Neuronal stem cell (in vitro differentiated cells): ENCODE measurements around the gene VWDE.

Experiments used
- DNase-seq: peaks from one replicate; pipeline ENCODE4 v3.0.0-alpha.2; 2013; ENCODE audit warnings: low spot score
- H2AFZ ChIP-seq: one replicate; pipeline ENCODE4 v1.6.1; 2013; ENCODE audit warnings: mild to moderate bottlenecking, low read length, inconsistent platforms
- H2AK5ac ChIP-seq: 2 replicates; pipeline ENCODE4 v1.6.1; 2013; ENCODE audit warnings: low read depth, mild to moderate bottlenecking, inconsistent platforms, low read length, moderate library complexity, mixed read lengths
- H2BK120ac ChIP-seq: 2 replicates; pipeline ENCODE4 v1.6.1; 2013; ENCODE audit warnings: low read depth, mild to moderate bottlenecking, inconsistent platforms, low read length, moderate library complexity, mixed read lengths
- H2BK12ac ChIP-seq: one replicate; pipeline ENCODE4 v1.6.1; 2013; ENCODE audit warnings: low read length, inconsistent platforms
- H2BK15ac ChIP-seq: 2 replicates; pipeline ENCODE4 v1.6.1; 2013; ENCODE audit warnings: mild to moderate bottlenecking, low read length, inconsistent platforms, mixed read lengths
- H2BK5ac ChIP-seq: one replicate; pipeline ENCODE4 v1.6.1; 2013; ENCODE audit warnings: inconsistent platforms, mild to moderate bottlenecking, low read length, moderate library complexity
- H3K14ac ChIP-seq: one replicate; pipeline ENCODE4 v1.6.1; 2013; ENCODE audit warnings: low read length, inconsistent platforms
- H3K18ac ChIP-seq: 2 replicates; pipeline ENCODE4 v1.6.1; 2013; ENCODE audit warnings: low read length, inconsistent platforms
- H3K23ac ChIP-seq: 2 replicates; pipeline ENCODE4 v1.6.1; 2013; ENCODE audit warnings: low read depth, mild to moderate bottlenecking, mixed read lengths, low read length, inconsistent platforms; ENCODE audit not compliant: poor library complexity
- H3K27ac ChIP-seq: replicated peaks from 3 replicates; pipeline ENCODE4 v1.5.1; 2013; ENCODE audit warnings: low read length, inconsistent platforms
- H3K27me3 ChIP-seq, 3 experiments: 2 replicates each; pipeline ENCODE4 v1.6.1; 2013; ENCODE audit warnings: low read length in 3 of 3, mild to moderate bottlenecking in 2 of 3, inconsistent platforms in 1 of 3, low read depth in 1 of 3, mixed read lengths in 1 of 3, moderate library complexity in 1 of 3; ENCODE audit not compliant: control insufficient read depth in 3 of 3, insufficient read depth in 3 of 3
- H3K36me3 ChIP-seq, 2 donors: replicated peaks in 1 of 2; 2 replicates each; pipeline ENCODE4 v1.6.1; 2013; ENCODE audit warnings: low read length in 2 of 2; ENCODE audit not compliant: control insufficient read depth in 2 of 2, insufficient read depth in 2 of 2
- H3K4ac ChIP-seq: 2 replicates; pipeline ENCODE4 v1.6.1; 2013; ENCODE audit warnings: inconsistent platforms, mild to moderate bottlenecking, low read length, moderate library complexity
- H3K4me1 ChIP-seq, 2 donors: 1 replicate in 1 of 2; 2 replicates in 1 of 2; pipeline ENCODE4 v1.6.1; 2013; ENCODE audit warnings: low read length in 2 of 2, low read depth in 1 of 2; ENCODE audit not compliant: control insufficient read depth in 2 of 2, insufficient read depth in 1 of 2
- H3K4me2 ChIP-seq: one replicate; pipeline ENCODE4 v1.6.1; 2013; ENCODE audit warnings: mild to moderate bottlenecking, low read length, inconsistent platforms; ENCODE audit not compliant: insufficient read depth, poor library complexity, severe bottlenecking
- H3K4me3 ChIP-seq, 2 donors: 2 replicates each; pipeline ENCODE4 v1.5.1; 2013; ENCODE audit warnings: low read length in 2 of 2, mild to moderate bottlenecking in 2 of 2, inconsistent platforms in 1 of 2, moderate library complexity in 1 of 2
- H3K79me1 ChIP-seq: one replicate; pipeline ENCODE4 v1.6.1; 2013; ENCODE audit warnings: low read depth, mild to moderate bottlenecking, inconsistent platforms, low read length, moderate library complexity
- H3K9ac ChIP-seq: one replicate; pipeline ENCODE4 v1.6.1; 2013; ENCODE audit warnings: mild to moderate bottlenecking, low read depth, low read length, inconsistent platforms; ENCODE audit not compliant: poor library complexity
- H3K9me3 ChIP-seq, 2 donors: replicated peaks in 1 of 2; 2 replicates each; pipeline versions ENCODE3 to v1.6.1; 2013; ENCODE audit warnings: low read length in 2 of 2, mild to moderate bottlenecking in 2 of 2, inconsistent platforms in 1 of 2, low read depth in 1 of 2, mixed read lengths in 1 of 2, moderate library complexity in 1 of 2; ENCODE audit not compliant: control insufficient read depth in 2 of 2, insufficient read depth in 1 of 2
- H4K8ac ChIP-seq: one replicate; pipeline ENCODE4 v1.6.1; 2013; ENCODE audit warnings: low read depth, mild to moderate bottlenecking, inconsistent platforms, low read length, moderate library complexity
- H4K91ac ChIP-seq: one replicate; pipeline ENCODE4 v1.6.1; 2013; ENCODE audit warnings: low read length, low read depth, mild to moderate bottlenecking, inconsistent platforms; ENCODE audit not compliant: poor library complexity
- WGBS, 2 donors: extraction: QIAGEN DNeasy Blood & Tissue Kit; methylation state at CpG; one replicate each; pipeline ENCODE4 v1.1.7; 2013; ENCODE audit warnings: missing lambda C conversion rate in 2 of 2, mixed read lengths in 1 of 2; ENCODE audit not compliant: insufficient read length in 2 of 2, insufficient replicate concordance in 1 of 2; ENCODE audit errors: extremely low coverage in 2 of 2; 5-methylcytosine and 5-hydroxymethylcytosine counted together

The VWDE gene

DNA sequence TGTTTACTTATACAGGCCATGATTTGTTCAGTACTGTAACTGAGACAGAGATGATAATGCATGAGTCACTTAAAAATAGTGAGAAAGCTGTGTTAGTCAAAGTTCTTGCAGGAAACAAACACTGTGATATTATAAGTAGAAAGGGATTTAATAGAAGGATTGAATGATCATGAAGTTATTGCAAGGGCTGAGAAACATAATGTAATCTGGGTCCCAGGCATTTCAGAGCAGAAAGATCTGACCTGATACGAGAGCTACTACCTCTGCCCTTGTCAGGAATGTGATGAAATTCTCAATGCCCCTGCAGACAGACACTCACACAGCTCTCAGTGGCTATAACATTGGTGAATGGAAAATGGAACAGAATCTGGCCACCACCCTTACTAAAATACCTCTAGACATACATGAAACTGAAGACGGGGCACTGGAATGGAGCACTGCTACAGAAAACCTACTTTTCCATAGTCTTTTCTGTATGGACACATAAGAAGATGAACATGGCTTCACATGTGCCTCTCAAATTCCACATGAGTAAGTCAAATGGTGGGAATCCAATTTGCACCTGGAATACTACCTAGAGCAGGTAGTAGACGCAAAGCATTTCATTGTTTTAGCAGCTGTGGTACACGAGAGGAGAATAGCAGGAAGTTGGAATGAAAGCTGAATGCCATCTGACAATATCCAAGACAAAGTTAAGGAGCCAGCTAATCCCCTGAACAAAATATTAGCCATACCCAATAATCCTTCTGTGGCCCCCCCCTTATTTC, 19.1 kb upstream of the VWDE start:
- Histone ChIP-seq H3K4ac (no peak overlapping the region), H3K23ac (no peak overlapping the region), H4K91ac (no peak overlapping the region), H4K8ac (no peak overlapping the region), H3K4me3 (no peak overlapping the region), H3K27ac (no peak overlapping the region), H2BK12ac (no peak overlapping the region), H2AFZ (no peak overlapping the region), H2AK5ac (no peak overlapping the region), H2BK120ac (no peak overlapping the region), H2BK5ac (no peak overlapping the region), H3K79me1 (no peaks in the 10 kb centered on the region), H3K9me3 (no peaks in the 10 kb centered on the region), H3K27me3 (no peaks in the 10 kb centered on the region), H3K18ac (no peak overlapping the region), H3K4me1 (peaks cover 0 to 3% of the 10 kb centered on the region in 2 donors), H3K14ac (no peak overlapping the region), H2BK15ac (no peak overlapping the region), H3K4me2 (no peak overlapping the region), H3K9ac (no peak overlapping the region), H3K36me3 (no peaks in the 10 kb centered on the region)
- WGBS, 2 donors: no CpG with 5 or more reads among the region's 4 CpGs
- DNase-seq: no peak

DNA sequence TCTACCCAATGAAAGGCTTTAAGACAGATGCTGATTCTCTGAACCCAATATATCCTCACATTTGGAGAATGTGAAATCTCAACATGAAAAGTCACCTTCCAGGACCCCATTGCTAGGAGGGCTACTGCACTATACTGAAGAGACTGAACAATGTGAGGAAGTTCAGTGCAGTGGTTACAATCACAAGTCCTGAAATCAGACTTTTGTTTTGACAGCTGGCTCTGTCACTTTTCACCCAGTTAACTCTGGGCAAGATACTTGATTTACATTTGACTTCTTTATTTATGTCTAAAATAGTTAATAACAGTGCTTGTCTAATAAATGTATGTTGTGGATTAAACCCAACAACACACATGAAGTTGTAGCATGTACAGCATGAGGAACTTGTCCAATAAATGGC, 14.8 kb upstream of the VWDE start:
- H2BK5ac ChIP-seq: no peak overlapping the region
- H3K27ac ChIP-seq: no peak overlapping the region
- no peak overlapping the region for H3K14ac ChIP-seq
- no peaks in the 10 kb centered on the region for H3K36me3 ChIP-seq
- H2BK15ac ChIP-seq: no peak overlapping the region
- H4K8ac ChIP-seq: no peak overlapping the region
- no peak overlapping the region for H2BK12ac ChIP-seq
- no peak overlapping the region for H3K4me2 ChIP-seq
- H3K9me3 ChIP-seq: no peaks in the 10 kb centered on the region
- no peak overlapping the region for H3K9ac ChIP-seq
- H3K18ac ChIP-seq: no peak overlapping the region
- DNase-seq: no peak
- H2BK120ac ChIP-seq: no peak overlapping the region
- H3K79me1 ChIP-seq: no peaks in the 10 kb centered on the region
- no peak overlapping the region for H3K23ac ChIP-seq
- no peak overlapping the region for H3K4ac ChIP-seq
- H3K4me3 ChIP-seq: no peak overlapping the region
- peaks cover 0 to 3% of the 10 kb centered on the region in 2 donors for H3K4me1 ChIP-seq
- H2AK5ac ChIP-seq: no peak overlapping the region
- no peak overlapping the region for H4K91ac ChIP-seq
- no peak overlapping the region for H2AFZ ChIP-seq
- no peaks in the 10 kb centered on the region for H3K27me3 ChIP-seq

DNA sequence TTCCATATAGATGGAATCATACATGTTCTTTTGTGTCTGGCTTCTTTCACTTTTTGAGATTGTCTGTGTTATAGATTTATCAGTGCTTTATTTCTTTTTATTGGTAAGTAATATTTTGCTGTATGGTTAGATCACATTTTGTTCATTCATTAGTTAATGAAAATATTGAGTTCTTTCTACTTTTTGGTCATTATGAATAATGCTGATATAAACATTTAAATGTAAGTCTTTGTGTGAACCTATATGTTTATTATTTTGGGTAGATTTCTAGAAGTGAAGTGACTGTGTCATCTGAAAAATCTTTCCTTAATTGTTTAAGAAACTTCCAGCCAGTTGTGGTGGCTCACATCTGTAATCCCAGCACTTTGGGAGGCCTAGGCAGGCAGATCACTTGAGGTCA, 11.4 kb upstream of the VWDE start:
- no peak overlapping the region for H2BK12ac ChIP-seq
- H4K91ac ChIP-seq: no peak overlapping the region
- no peaks in the 10 kb centered on the region for H3K4me1 ChIP-seq
- no peak overlapping the region for H2AFZ ChIP-seq
- H4K8ac ChIP-seq: no peak overlapping the region
- H3K27ac ChIP-seq: no peak overlapping the region
- no peak overlapping the region for H3K4ac ChIP-seq
- no peak overlapping the region for H3K4me3 ChIP-seq
- no peaks in the 10 kb centered on the region for H3K27me3 ChIP-seq
- H3K23ac ChIP-seq: no peak overlapping the region
- no peak for DNase-seq
- H2AK5ac ChIP-seq: no peak overlapping the region
- no peak overlapping the region for H3K4me2 ChIP-seq
- no peak overlapping the region for H2BK15ac ChIP-seq
- no peak overlapping the region for H3K9ac ChIP-seq
- H2BK120ac ChIP-seq: no peak overlapping the region
- no peaks in the 10 kb centered on the region for H3K36me3 ChIP-seq
- H3K79me1 ChIP-seq: no peaks in the 10 kb centered on the region
- H3K14ac ChIP-seq: no peak overlapping the region
- no peaks in the 10 kb centered on the region for H3K9me3 ChIP-seq
- H2BK5ac ChIP-seq: no peak overlapping the region
- H3K18ac ChIP-seq: no peak overlapping the region

DNA sequence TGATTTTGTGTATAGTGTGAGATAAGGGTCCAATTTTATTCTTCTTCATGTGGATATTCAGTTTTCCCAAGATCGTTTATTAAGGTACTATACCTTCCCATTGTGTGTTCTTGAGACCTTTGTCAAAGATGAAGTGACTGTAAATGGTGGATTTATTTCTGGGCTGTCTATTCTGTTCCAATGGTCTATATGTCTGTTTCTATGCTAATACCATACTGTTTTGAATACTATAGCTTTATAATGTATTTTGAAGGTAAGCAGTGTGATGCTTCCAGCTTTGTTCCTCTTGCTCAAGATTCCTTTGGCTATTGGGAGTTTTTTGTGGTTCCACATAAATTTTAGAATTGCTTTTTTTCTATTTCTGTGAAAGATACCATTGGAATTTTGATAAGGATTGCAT, 8.7 kb upstream of the VWDE start:
- no peak overlapping the region for H2BK15ac ChIP-seq
- no peak overlapping the region for H2BK5ac ChIP-seq
- no peak overlapping the region for H3K14ac ChIP-seq
- peaks cover 0 to 3% (median 0%) of the 10 kb centered on the region in 3 experiments for H3K27me3 ChIP-seq
- no peak for DNase-seq
- H3K4ac ChIP-seq: no peak overlapping the region
- H3K18ac ChIP-seq: no peak overlapping the region
- no peak overlapping the region for H3K9ac ChIP-seq
- H3K36me3 ChIP-seq: no peaks in the 10 kb centered on the region
- H3K4me3 ChIP-seq: no peak overlapping the region
- WGBS, 2 donors: no CpG with 5 or more reads among the region's 1 CpG
- no peak overlapping the region for H4K91ac ChIP-seq
- no peak overlapping the region for H4K8ac ChIP-seq
- H2BK120ac ChIP-seq: no peak overlapping the region
- no peak overlapping the region for H2BK12ac ChIP-seq
- no peak overlapping the region for H2AFZ ChIP-seq
- H3K23ac ChIP-seq: no peak overlapping the region
- H3K27ac ChIP-seq: no peak overlapping the region
- no peaks in the 10 kb centered on the region for H3K9me3 ChIP-seq
- H3K4me2 ChIP-seq: no peak overlapping the region
- H2AK5ac ChIP-seq: no peak overlapping the region
- H3K4me1 ChIP-seq: no peaks in the 10 kb centered on the region
- no peaks in the 10 kb centered on the region for H3K79me1 ChIP-seq
